ENCODE data around the gene LCA5. TPM values are rescaled to one million over a fixed set of nuclear protein-coding genes. Genes with fewer than 3 reads are reported as not detected.

LCA5 gene
- total and polyA plus RNA-seq, 2 experiments from 2014 or later = 4.0 to 4.2 TPM

DNA sequence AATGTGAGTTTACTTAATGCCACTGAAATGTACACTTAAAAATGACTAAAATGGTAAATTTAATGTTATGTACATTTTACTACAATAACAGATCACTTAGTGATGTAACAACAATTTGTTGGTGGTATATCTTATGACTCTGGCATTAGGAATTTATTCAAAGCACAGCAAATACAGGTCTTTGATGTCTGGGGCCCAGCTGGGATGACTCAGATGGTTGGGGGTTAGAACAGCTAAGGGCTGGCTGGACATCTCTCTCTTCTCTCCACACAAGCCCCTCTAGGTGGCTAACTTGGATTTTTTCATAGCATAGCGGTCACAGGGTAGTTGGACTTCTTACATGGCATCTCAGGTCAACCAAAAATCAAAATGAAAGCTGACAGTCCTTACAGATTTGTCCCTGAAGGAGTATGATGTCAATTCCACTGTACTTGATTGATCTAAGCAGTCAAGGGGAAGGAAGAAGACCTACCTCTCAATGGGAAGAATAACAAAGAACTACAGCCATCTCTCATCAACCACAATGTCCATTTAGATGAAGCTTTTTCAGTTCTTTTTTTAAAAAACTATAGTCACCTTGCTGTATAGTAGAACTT, 37.5 kb upstream of the LCA5 start:
- no peaks in the 10 kb centered on the region for H4K20me1 ChIP-seq (ENCODE audit: insufficient read depth)
- no peaks in the 10 kb centered on the region for H3F3A ChIP-seq (ENCODE audit: insufficient read depth)
- no peak overlapping the region for H3K4me3 ChIP-seq
- H3K27ac ChIP-seq = no peak overlapping the region
- H3K36me3 ChIP-seq (ENCODE audit: low read depth) = no peaks in the 10 kb centered on the region
- WGBS, 2 experiments (ENCODE audit: low coverage in 1 of 2, low lambda C conversion rate in 2 of 2, missing lambda C conversion rate in 2 of 2) = 96 to 100% methylated on average over 1 of the region's 1 CpG
- peak overlapping the region; percentile 7 for H3K4me2 ChIP-seq (ENCODE audit: unreplicated experiment)
- no peak overlapping the region for H3K9ac ChIP-seq
- H2AFZ ChIP-seq = no peak overlapping the region
- DNase-seq = peak; percentile 52
- TF ChIP-seq EZH2phosphoT487 (IDR thresholded peaks at IDR 0.05; ENCODE audit: insufficient read depth, low read depth) = no peak
- TF ChIP-seq EZH2 (IDR thresholded peaks at IDR 0.05; ENCODE audit: insufficient read depth, poor library complexity, severe bottlenecking) = no peak
- no peaks in the 10 kb centered on the region for H3K79me2 ChIP-seq (ENCODE audit: insufficient read depth)
- H3K27me3 ChIP-seq (replicated peaks; ENCODE audit: insufficient read depth) = no peaks in the 10 kb centered on the region
- H3K4me1 ChIP-seq (ENCODE audit: insufficient read depth) = peaks cover 9% of the 10 kb centered on the region
- no peaks in the 10 kb centered on the region for H3K9me2 ChIP-seq (ENCODE audit: insufficient read depth)
- no peaks in the 10 kb centered on the region for H3K9me3 ChIP-seq (ENCODE audit: low read depth)
- in situ Hi-C loops (cut with MboI) = no loop called here

DNA sequence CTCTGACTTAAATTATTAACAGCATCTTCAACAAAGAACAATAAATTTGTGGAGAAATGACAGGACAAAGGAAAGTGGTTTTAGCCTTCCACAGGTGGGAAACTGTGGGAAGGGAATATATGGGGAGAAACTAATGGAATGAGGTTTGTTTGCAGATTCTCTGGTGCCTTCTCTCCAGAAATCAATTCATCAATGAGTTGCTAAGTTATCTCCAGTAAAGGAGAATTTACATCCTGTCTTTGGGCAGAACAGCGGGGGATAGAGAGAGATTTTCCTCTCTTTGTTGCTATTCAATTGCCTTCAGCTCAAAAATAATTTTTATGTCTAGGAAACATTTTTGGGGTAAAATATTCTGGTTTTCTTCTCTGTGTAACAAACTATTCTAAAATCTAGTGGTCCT, 36.9 kb upstream of the LCA5 start:
- Histone ChIP-seq H3K4me3 (no peak overlapping the region), H3K9ac (no peak overlapping the region), H4K20me1 (ENCODE audit: insufficient read depth) (no peaks in the 10 kb centered on the region), H3F3A (ENCODE audit: insufficient read depth) (no peaks in the 10 kb centered on the region), H3K27ac (no peak overlapping the region), H3K79me2 (ENCODE audit: insufficient read depth) (no peaks in the 10 kb centered on the region), H3K9me3 (ENCODE audit: low read depth) (no peaks in the 10 kb centered on the region), H3K4me1 (ENCODE audit: insufficient read depth) (peaks cover 9% of the 10 kb centered on the region), H3K9me2 (ENCODE audit: insufficient read depth) (no peaks in the 10 kb centered on the region), H3K4me2 (ENCODE audit: unreplicated experiment) (peak overlapping the region; percentile 7), H3K36me3 (ENCODE audit: low read depth) (no peaks in the 10 kb centered on the region), H2AFZ (no peak overlapping the region), H3K27me3 (replicated peaks; ENCODE audit: insufficient read depth) (no peaks in the 10 kb centered on the region)
- WGBS, 2 experiments (ENCODE audit: low coverage in 1 of 2, low lambda C conversion rate in 2 of 2, missing lambda C conversion rate in 2 of 2) = 100% methylated on average over 1 of the region's 1 CpG
- TF ChIP-seq EZH2phosphoT487 (IDR thresholded peaks at IDR 0.05; ENCODE audit: insufficient read depth, low read depth) = no peak
- TF ChIP-seq EZH2 (IDR thresholded peaks at IDR 0.05; ENCODE audit: insufficient read depth, poor library complexity, severe bottlenecking) = no peak
- in situ Hi-C loops (cut with MboI) = no loop called here
- no peak for DNase-seq

DNA sequence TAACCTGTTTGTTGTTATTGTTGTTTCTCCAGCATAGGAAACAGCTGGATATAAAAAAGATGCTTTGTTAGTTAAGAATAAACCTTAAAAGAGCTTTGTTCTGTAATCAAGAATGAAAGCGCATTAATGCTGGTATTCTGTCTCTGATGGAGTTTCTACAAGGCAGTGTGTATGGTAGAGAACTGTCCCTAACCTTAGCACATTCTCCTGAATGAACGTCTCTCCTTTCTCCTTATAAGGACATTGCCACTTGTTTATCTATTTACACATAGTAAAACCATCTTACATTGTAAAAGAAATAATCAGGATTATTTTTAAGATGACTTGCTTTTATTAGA, 33.8 kb upstream of the LCA5 start:
- Histone ChIP-seq H3F3A (ENCODE audit: insufficient read depth) (no peaks in the 10 kb centered on the region), H3K27me3 (replicated peaks; ENCODE audit: insufficient read depth) (no peaks in the 10 kb centered on the region), H3K36me3 (ENCODE audit: low read depth) (no peaks in the 10 kb centered on the region), H2AFZ (no peak overlapping the region), H3K4me2 (ENCODE audit: unreplicated experiment) (peak overlapping the region; percentile 1), H3K9me3 (ENCODE audit: low read depth) (no peaks in the 10 kb centered on the region), H3K9me2 (ENCODE audit: insufficient read depth) (no peaks in the 10 kb centered on the region), H3K4me1 (ENCODE audit: insufficient read depth) (peaks cover 9% of the 10 kb centered on the region), H4K20me1 (ENCODE audit: insufficient read depth) (no peaks in the 10 kb centered on the region), H3K4me3 (peak overlapping the region; percentile 51), H3K9ac (no peak overlapping the region), H3K27ac (no peak overlapping the region), H3K79me2 (ENCODE audit: insufficient read depth) (no peaks in the 10 kb centered on the region)
- TF ChIP-seq EZH2 (IDR thresholded peaks at IDR 0.05; ENCODE audit: insufficient read depth, poor library complexity, severe bottlenecking) = no peak
- no peak for TF ChIP-seq EZH2phosphoT487 (IDR thresholded peaks at IDR 0.05; ENCODE audit: insufficient read depth, low read depth)
- in situ Hi-C loops (cut with MboI) = no loop called here
- no peak for DNase-seq
- WGBS, 2 experiments (ENCODE audit: low coverage in 1 of 2, low lambda C conversion rate in 2 of 2, missing lambda C conversion rate in 2 of 2) = 25 to 30% methylated on average over 2 of the region's 2 CpGs

DNA sequence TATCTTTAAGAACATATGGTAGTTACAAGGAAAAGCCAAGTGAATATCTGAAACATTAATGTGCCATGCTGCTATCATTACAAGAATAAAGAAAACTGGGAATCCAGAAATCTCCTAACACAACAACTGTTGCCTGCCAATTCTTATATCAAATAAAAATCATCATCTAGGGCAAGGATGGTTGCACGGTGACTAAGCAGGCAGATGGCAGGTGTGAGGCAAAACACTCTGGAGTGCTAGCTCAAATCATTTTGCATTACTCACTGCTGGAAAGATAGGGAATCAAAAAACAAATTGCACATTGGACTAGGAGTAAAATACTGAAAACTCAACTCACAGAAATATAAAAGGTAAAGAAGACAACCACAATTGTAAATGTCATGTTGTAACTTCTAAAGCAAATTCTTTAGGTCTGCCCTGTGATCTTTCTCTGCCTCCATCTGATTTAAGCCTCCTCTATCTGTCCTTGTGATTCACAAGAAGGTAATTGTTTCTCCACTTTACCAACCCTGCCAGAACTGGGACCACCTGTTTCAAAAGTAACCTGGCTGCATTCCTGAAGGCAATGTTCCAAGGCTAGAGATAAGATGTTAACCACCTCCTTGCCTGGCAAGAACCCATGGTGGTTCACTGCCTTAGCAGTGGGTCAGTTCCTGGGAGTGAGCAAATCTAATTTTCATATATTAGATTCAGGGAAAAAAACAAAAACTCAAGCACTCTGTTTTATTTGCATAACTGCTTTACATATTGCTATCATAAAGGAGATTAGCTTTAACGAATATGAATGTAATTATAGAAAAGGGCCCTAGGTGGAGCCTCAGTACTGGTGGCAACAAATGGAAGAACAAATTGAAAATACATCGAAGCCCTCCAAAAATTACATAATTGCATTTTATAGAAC, 33.1 kb upstream of the LCA5 start:
- H4K20me1 ChIP-seq (ENCODE audit: insufficient read depth) = no peaks in the 10 kb centered on the region
- DNase-seq = peak; percentile 59
- WGBS, 2 experiments (ENCODE audit: low coverage in 1 of 2, low lambda C conversion rate in 2 of 2, missing lambda C conversion rate in 2 of 2) = 40 to 48% methylated on average over 3 of the region's 3 CpGs
- in situ Hi-C loops (cut with MboI) = no loop called here
- H3K4me2 ChIP-seq (ENCODE audit: unreplicated experiment) = peak overlapping the region; percentile 1
- H3K27me3 ChIP-seq (replicated peaks; ENCODE audit: insufficient read depth) = no peaks in the 10 kb centered on the region
- no peaks in the 10 kb centered on the region for H3K9me2 ChIP-seq (ENCODE audit: insufficient read depth)
- H2AFZ ChIP-seq = no peak overlapping the region
- no peaks in the 10 kb centered on the region for H3F3A ChIP-seq (ENCODE audit: insufficient read depth)
- peak overlapping the region; percentile 51 for H3K4me3 ChIP-seq
- peaks cover 9% of the 10 kb centered on the region for H3K4me1 ChIP-seq (ENCODE audit: insufficient read depth)
- no peak for TF ChIP-seq EZH2 (IDR thresholded peaks at IDR 0.05; ENCODE audit: insufficient read depth, poor library complexity, severe bottlenecking)
- no peak for TF ChIP-seq EZH2phosphoT487 (IDR thresholded peaks at IDR 0.05; ENCODE audit: insufficient read depth, low read depth)
- H3K9ac ChIP-seq = no peak overlapping the region
- H3K27ac ChIP-seq = no peak overlapping the region
- H3K79me2 ChIP-seq (ENCODE audit: insufficient read depth) = no peaks in the 10 kb centered on the region
- no peaks in the 10 kb centered on the region for H3K36me3 ChIP-seq (ENCODE audit: low read depth)
- no peaks in the 10 kb centered on the region for H3K9me3 ChIP-seq (ENCODE audit: low read depth)
